NAMALWA (cell line): ENCODE data around the gene DLG5.
"Not testable (repeated sequence)": the region's sequence is repeated elsewhere in the genome, so short reads cannot be mapped to it uniquely, and the experiment has no call there.

Experiments
- DNase-seq: peaks from one replicate; pipeline ENCODE4 v3.0.0-alpha.2; 2015; ENCODE audit warnings: low spot score

DLG5 gene

DNA sequence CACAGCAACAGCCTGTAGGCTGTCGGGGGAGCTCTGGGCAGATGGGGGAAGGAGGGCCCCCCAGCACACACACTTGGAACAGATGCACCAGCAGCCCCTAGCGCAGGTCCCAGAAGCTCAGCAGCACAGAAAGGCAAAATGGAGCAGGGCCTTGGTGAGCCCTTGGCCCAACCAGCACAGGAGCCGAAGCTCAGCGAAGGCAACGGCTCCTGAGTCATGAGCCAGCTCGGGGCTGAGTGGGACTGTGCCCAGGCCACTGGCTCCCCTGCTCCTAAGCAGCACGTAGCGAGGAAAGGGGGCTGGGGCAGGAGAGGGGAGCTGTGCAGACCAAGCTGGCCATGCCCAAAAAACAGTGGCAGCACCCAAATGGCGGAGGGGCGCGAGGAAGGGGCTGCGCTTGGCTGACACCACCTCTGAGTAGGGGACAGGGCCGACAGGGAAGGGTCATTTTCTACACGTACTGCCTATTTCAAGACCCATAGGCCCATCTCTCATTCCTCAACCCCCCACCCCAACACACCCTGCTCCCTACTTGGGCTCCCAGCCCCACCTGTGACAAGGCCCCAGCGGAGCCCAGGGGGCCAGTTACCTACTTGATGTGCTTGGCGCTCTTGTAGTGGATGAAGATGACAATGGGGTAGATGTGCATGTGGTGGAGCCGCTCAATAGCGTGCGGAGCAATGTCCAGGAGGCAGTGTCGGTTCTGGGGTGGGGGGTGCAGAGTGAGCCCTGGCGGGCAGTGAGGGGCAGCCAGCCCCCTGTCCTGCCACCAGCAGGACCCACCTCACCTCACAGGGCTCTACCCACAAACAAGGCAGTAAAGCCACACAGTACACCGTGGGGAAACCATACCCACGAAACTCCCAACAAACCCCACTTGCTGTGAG is 132.1 kb downstream of the DLG5 start:
- no peak for DNase-seq

DNA sequence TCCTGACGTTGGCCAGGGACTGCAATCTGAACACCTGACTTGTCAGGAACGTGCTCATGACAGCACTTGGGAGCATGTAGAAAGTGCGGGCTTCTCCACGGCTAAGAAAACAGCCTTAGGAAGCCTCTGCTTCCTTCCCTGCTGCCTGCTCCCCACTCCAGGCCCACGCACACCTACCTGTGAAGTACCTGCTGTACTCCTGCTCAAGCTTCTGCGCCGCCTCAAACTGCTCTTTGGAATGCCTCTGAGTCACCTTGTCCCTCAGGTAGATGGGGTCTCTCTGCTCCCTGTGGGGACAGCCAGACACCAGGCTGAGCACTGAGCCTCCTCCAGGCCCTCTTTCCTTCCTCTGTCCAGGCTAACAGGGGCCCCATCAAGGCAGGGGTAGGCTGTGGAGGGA is 132.7 kb downstream of the DLG5 start:
- no peak for DNase-seq

DNA sequence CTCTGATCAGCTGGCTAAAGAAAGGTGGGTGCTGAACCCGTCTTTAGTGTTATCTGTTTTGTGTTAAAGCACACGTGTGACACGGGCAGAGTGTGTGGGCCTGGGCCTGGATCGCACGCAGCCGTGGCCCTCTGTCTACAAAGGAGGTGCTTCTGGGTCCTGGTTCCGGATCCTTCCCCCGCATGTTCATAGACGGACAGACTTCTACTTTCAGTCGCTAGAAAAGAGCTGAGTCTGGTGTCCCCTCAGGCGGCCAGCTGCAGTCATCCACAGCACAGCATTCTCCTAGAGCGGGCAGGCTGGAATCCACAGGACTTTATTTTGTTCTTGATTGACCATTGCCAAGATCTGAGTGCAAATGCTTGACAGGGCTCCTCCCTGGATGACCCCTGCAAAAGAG is 134.4 kb downstream of the DLG5 start:
- no peak for DNase-seq

DNA sequence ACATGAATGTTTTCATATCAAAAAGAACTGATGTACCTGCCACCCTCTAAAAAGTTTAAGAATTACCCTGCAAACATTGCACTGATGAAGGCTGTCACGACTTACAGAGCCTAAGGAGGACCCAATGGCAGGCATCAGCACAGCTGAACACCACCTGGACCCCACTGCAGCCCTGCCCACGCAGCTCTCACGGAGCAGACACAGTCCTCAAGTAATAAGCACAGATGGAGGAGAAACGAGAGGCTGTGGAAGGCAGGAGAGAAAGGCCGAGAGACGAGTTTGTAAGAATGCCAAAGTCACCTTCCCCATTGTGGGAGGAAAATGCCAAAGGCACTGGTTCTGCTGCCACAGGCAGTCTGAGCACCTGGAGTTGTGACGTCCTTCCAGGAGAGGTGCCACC is 135.0 kb downstream of the DLG5 start:
- no peak for DNase-seq

DNA sequence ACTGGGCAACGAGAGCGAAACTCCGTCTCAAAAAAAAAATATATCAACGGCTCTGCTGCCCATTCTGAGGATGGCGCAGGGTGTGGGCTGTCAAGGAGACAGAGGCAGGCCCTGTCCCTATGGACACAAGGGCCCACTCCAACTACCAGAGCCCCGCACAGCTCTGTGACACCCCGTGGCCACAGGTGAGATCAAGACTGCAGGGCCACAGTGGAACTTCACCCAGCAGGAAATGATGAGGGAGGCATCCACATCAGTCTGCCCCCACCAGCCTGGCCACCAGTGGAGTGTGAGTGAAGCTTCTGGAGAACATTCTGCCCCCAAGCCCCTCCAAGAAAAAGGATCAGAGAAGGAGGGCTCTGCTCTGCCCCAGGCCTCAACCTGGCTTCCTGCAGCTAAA is 136.7 kb downstream of the DLG5 start:
- DNase-seq, result no peak

DNA sequence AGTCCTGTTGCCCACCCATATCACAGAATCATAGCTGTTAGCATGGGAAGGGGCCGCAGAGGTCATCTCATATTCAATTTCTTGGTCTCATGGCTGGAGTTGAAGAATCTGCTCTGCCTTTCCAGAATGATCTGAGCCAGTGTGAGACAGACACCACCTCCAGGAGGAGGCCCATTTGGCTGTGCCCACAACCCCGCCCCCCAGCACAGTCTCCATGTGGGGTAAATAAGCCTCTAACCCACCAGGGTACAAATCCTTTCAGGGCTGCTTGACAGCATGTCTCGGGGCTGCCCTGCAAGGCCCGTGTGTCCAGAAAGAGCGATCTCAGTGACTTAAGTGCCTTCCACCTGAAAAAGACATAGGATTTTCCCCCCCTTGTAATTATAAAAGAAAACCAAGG is 137.5 kb downstream of the DLG5 start:
- no peak for DNase-seq

DNA sequence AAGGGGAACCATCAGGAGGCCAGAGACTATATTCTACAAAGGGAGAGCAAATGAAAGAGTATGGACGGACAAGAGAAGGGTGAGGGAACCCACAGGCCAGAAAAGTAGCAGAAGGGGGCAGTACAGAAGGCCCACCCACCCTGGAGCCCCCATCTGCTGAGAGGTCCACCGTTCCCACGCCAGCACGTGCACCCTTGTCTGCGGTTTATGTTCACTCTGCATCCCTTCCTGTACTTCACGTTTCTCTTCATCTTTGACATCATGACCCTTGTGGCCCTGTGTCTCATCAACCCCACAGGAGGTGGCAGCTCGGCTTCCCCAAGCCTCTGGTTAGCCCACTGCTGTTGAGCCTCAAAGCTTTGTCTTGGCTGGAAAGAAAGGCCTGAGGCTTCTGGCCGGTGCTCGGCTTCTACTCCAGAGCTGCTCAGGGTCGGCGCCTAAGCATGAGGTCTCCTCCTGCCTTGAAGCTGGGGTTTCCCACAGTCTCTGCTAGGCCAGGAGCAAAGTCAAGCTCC is 138.0 kb downstream of the DLG5 start:
- DNase-seq, result no peak

DNA sequence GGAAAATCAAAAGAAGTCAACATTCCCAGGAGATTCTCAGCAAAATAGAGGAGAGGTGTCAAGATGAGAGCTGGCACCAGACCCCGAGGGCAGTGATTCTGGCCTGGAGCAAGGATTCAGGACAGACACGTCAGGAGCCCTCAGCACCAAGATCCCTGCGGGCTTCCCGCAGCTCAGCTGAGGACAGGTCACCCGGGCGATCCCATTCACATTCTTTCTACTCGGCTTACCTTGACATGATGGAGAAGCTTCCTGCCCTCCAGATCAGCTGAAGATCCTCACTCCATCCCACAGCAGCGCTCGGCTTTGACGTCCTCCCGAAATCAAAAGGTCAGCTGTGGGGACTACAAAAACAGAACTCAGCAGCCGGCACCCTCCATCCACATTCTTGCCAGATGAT is 139.1 kb downstream of the DLG5 start:
- DNase-seq, result no peak

DNA sequence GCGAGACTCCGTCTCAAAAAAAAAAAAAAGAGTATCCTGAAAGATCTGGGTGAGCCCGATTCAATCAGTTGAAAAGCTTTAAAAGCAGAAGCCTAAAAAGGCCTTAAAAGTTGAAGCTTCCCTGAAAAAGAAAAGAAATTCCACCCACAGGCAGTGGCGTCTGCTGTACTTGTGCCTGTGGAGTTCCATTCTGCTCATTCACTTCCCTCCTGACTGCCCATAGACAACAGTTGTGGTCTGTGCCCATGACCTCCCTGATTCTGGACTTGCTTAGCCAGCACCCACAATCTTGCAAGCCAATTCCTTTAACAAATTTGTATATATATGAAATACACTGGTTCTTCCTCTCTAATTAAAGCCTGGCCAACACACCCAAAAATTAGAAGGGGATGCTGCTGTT is 141.7 kb downstream of the DLG5 start:
- no peak for DNase-seq

DNA sequence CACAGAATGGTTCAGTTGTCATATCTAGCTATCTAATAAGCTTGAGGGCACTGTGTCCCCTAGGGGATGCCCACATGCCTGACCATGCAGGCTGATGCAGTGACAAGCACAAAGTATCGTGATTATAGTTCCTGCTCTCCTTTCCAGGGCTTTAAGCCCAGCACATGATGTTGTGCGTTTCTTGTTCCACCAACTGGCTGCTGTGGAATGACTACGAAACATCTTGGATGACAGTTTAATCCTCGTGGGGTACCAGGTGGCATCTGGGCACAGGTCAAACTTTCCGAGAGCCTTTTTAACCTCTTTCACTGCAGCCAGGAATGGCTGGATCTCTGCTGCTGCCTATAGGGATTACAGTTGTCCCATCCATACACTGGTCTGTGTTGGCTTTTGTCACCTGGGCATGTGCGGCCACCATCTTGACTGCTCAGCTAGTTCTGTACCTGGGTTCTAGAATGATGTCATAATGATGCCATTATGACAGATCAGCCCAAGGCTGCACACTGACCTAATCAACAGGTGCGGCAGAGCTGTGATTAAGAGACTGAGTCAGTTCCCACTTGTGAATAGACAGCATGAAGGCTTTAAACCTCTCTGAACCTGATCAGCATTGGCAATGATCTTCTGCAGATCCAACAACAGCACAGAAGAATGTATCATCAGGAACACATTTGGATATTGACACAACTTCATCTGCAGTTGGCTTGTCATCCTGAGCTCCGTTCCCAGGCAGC is 144.1 kb downstream of the DLG5 start:
- DNase-seq, result no peak

DNA sequence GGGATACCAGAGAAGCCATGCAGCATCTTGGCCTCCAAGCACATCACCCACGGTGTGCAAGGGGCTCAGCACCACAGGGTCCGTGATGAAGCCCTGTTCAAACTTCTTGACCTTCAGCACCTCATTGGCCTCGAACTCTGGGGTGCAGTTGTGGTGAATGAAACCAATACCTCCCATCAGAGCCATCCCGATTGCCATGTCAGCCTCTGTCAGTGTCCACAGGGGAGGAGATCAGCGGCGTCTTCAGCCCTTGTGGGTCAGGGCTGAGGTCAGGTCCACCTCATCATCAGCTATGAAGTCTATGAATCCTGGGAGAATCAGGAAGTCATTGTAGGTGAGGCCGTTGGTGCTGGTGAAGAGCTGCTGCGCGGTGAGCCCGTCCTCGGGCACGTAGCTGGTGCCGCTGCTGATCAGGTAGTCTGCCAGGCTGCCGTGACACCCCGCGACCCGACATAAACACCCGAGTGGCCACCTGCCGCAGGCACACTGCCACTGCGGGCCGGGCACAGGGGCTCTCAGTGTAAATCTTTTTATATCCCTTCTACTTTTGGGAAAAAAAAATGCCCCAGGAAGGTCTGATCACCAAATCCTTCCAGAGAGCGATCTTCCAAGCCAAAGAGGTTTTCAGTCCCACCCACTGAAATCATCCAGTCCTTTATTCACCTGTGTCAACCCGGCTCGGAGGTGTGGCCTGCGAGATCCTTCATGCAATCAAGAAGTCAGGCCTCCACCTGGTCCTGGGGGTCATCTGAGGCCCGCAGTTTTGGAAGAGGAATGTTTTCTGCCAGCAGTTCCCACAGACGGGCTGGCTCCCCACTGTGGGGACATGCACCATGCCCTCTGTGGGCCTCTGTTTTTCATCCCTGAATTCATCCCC is 144.9 kb downstream of the DLG5 start:
- no peak for DNase-seq

DNA sequence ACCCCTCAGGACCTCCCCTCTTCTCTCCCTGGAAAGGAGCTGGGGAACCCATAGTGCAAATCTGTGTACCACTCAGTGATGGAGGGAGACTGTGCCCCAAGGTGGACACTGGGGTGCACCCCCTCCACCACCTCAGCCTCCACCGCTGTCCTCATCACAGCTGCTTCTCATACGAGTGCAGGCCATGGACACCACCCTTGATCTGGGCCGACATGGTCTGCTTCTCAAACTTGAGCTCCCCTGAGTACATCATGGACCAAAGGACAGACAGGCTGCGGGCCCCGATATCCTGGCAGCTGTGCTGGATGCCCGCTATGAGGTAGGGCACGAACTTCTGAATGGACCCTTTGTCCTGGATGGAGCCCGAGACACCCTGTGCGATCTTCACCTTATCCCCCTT is 146.4 kb downstream of the DLG5 start:
- DNase-seq, result no peak

DNA sequence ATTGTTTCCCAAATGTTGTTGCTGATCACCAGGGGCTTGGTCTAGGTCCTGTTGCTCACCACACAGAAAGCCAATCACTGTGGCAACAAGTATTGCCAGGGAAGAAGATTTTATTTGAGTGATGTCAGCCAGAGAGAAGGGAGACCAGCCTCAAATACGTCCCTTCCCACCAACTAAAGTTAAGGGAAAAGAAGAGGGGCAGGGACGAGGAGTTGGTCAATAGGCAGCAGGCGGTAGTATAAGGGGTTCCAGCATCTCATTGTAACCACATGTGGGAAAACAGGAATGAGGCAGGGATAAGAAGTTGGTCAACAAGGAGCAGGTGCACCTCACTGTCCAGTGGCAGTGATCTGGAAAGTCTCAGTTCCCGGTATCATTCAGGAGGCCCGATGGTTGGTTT is 150.1 kb downstream of the DLG5 start:
- DNase-seq, result no peak

DNA sequence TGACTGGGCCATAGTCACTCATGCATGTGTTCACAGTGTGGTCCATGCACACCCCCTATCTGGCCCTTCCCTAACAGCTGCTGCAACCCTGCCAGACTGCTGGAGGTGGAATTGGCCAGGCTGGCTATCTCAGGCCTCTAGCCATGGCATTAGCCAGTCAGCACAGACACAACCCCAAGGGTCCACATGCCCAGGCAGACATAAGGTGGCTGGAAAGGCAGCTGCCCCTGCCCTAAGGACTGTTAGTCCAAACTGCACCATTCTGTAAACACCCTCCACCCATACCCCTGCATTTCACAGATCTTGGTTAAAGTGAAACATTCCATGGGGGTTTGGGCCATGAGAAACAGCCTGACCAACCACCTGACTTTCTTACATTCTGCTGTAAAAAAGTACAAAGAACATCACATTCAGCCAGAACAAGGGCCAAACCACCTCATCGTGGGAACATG is 151.6 kb downstream of the DLG5 start:
- DNase-seq, result no peak

DNA sequence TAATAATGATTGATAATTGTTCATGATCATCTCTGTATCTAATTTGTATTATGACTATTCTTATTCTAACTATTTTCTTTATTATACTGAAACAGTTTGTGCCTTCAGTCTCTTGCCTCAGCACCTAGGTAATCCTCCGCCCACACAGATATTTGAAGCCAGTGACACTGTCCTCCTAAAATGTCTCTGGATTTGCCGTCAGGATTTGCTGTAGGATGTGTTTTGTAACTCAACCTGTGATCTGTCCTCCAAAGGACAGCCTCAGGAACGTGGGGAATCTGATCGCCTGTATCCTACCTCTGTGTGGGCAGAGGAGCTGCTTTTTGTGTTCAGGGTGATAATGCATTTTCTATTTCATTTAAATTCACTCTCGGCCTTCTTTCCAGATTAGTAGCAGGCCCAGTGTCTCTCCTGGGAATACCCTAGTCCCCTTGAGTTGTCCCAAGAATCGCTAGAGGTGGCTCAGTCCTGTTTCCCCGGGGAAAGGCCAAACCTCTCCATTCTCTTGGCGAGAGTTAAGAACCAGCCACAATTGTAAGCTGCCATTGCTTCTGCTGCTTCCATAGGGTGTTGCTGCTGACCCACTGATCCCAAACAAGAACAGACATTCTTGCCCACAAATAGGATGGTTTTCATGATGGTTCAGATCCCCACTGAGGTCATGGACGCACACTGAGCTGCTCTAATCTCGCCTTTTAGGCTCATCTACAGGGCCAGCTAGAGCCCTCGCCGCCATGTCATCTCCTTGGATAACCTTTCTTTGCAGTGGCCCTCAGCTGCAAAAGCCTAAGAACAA is 152.7 kb downstream of the DLG5 start:
- no peak for DNase-seq

DNA sequence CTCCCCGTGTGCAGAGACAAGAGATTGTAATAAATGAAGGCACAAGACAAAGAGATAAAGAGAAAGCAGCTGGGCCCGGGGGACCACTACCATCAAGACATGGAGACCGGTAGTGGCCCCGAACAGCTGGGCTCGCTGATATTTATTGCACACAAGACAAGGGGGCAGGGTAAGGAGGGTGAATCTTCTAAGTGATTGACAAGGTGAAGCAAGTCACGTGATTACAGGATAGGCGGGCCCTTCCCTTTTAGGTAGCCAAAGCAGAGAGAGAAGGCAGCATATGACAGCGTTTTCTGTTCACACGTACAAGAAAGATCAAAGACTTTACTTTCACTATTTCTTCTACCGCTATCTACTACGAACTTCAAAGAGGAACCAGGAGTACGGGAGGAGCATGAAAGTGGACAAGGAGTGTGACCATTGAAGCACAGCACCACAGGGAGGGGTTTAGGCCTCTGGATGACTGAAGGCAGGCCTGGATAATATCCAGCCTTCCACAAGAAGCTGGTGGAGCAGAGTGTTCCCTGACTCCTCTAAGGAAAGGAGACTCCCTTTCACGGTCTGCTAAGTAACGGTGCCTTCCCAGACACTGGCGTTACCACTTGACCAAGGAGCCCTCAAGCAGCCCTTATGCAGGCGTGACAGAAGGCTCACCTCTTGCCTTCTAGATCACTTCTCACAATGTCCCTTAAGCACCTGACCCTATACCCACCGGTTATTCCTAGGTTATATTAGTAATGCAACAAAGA is 153.5 kb downstream of the DLG5 start:
- not testable (repeated sequence) for DNase-seq

DNA sequence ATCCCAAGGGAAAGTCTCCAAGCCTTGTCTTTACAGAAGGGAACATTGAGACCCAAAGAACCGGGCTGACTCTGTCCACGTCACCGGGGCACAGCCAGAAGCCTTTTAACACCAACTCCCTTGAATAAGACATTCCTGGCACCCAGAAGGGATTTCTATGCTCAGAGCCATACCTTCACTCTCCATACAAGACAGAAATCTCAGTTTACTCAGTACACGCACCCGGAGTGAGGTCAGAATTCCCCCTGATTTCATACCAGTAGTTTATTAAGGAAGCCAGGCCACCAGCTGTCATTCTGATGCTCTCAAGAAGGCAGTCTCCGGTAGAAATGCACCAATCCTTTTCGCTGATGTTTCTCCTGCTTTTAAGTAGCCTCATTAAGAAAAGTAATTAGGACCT is 154.7 kb downstream of the DLG5 start:
- DNase-seq, result no peak

DNA sequence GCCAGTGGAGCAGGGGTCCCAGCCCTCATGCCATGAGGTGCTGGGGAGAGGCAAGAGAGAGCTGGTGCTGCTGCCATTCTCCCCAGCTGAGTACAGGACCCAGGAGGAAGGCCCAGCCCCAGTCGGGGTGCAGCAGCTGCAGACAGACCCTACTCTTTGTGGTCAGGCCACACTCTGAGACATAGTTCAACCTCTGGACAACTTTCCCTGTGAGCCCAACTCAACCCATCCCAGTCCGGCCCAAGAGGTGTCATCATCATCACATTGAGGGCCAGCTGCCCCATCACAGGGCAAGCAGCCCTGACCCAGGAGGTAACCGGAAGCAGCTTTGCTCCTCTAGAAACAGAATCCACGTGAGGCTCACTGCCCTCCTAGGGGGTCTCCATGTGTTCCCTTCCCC is 155.1 kb downstream of the DLG5 start:
- no peak for DNase-seq

DNA sequence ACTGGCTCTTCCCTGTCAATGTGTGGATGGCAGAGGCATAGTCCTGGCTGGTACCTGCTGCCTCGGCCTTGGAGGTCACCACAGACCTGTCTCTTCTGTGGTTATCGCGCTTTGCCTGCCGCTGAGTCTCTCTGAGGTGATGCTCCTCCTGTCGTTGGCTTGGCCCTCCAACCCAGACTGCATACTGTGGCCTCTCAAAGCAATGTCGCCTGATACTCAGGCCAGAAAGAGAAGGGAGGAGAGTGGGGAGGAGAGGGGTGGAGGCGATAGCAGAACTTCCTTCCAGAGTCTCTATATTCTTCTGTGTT is 155.7 kb downstream of the DLG5 start:
- DNase-seq, result no peak

DNA sequence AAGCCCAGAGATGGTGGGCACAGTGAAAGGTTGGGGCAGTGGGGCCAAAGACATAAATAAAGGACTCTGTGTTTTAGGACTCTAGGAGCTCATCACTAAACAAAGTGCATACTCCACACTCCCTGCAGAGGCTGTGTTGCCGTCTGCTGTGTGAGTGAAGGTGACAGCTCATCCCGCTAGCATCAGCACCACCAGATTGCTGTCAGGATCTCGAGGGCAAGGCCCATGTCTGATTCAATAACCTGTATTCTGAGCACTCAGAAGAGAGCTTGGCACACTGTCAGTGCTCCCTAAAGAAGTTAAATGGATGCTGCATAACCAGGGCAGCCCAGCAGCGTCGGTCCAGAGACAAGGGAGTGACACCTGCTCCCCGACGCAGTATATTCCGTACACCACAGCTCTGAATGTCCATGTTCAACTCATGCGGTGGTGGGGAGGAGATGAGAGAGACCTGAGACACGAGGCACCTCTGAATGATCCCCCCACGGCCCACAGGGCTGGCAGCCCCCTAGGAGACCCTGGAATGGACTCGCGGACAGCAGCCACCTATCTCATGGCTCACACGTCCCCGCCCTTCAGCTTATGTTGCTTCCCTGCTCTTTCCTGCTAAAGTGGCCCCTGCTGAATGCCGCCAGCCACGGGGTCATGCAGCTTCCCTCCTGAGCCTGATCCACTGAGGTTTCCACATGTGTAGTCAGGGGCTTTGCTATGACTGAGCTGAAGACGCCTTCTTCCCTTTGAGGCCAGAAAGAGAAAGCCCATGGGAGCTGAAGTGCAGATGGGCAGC is 156.3 kb downstream of the DLG5 start:
- DNase-seq, result no peak
